ENCODE results near the gene ADGRG1.
A peak's percentile ranks its signal among the peaks of the same experiment; 100 is the strongest.

ADGRG1 gene

DNA sequence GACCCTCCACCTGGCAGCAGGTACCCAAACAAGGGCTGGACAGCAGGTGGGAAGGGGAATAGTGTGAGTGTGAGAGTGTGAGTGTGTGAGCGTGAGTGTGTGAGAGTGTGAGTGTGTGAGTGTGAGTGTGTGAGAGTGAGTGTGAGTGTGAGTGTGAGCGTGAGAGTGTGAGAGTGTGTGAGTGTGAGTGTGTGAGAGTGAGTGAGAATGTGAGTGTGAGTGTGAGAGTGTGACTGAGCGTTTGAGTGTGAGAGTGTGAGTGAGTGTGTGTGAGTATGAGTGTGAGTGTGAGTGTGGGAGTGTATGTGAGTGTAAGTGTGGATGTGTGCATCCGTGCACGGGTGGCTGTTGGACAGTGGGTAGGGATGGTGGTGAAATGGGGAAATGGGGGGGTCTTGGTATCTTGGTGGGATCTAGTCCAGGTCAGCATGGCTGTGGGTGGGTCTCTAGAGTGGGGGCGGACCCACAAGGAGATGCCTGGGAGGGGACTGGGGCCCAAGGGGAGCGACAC lies 408 bp downstream of the ADGRG1 start (continued):
- TF ChIP-seq ZBTB26 (tag by site-specific recombination; optimal IDR thresholded peaks at IDR 0.05) (no peak), ZNF571 (tag by site-specific recombination; IDR thresholded peaks at IDR 0.05) (no peak), HOXD13 (CRISPR knock-in tag; IDR thresholded peaks at IDR 0.05; ENCODE audit: borderline replicate concordance) (no peak), TRIM28 (IDR thresholded peaks at IDR 0.05; ENCODE audit: borderline replicate concordance, low read length) (no peak), ZNF16 (tag by site-specific recombination; IDR thresholded peaks at IDR 0.05; ENCODE audit: low read depth) (no peak), KLF10 (tag by site-specific recombination; IDR thresholded peaks at IDR 0.05) (no peak), ZNF548 (tag by site-specific recombination; IDR thresholded peaks at IDR 0.05) (peak; percentile 46; the same call in 1 of the 2 replicates), ZNF23 (tag by site-specific recombination; IDR thresholded peaks at IDR 0.05; ENCODE audit: borderline replicate concordance) (no peak), ZNF138 (tag by site-specific recombination; IDR thresholded peaks at IDR 0.05; ENCODE audit: borderline replicate concordance) (no peak), ZSCAN30 (tag by site-specific recombination; IDR thresholded peaks at IDR 0.05) (no peak), ZEB2 (tag by site-specific recombination; IDR thresholded peaks at IDR 0.05) (no peak), ZNF132 (tag by site-specific recombination; IDR thresholded peaks at IDR 0.05; ENCODE audit: borderline replicate concordance) (no peak), ZNF792 (tag by site-specific recombination; IDR thresholded peaks at IDR 0.05) (0 out of 2 replicates have a peak, but pooled peaks have one; percentile 45), ZNF621 (tag by site-specific recombination; IDR thresholded peaks at IDR 0.05) (no peak), ZNF514 (tag by site-specific recombination; IDR thresholded peaks at IDR 0.05) (peak; percentile 61; the same call in 1 of the 2 replicates), ZNF350 (tag by site-specific recombination; IDR thresholded peaks at IDR 0.05) (no peak), KLF16 (tag by site-specific recombination; IDR thresholded peaks at IDR 0.05) (no peak), AEBP2 (tag by site-specific recombination; IDR thresholded peaks at IDR 0.05; ENCODE audit: borderline replicate concordance) (no peak), ZSCAN18 (tag by site-specific recombination; IDR thresholded peaks at IDR 0.05) (no peak), ZNF747 (tag by site-specific recombination; IDR thresholded peaks at IDR 0.05) (peak; percentile 88), ZNF2 (tag by site-specific recombination; IDR thresholded peaks at IDR 0.05) (peak; percentile 80), ZBTB20 (tag by site-specific recombination; IDR thresholded peaks at IDR 0.05) (peak; percentile 46; the same call in 1 of the 2 replicates), HOXA7 (CRISPR knock-in tag; IDR thresholded peaks at IDR 0.05; ENCODE audit: borderline replicate concordance) (no peak), ZNF670 (tag by site-specific recombination; IDR thresholded peaks at IDR 0.05; ENCODE audit: low read depth) (no peak), ZNF585B (tag by site-specific recombination; IDR thresholded peaks at IDR 0.05) (no peak), ZNF292 (tag by site-specific recombination; IDR thresholded peaks at IDR 0.05; ENCODE audit: borderline replicate concordance, low read depth) (no peak), ZFP69B (tag by site-specific recombination; IDR thresholded peaks at IDR 0.05) (0 out of 2 replicates have a peak, but pooled peaks have one; percentile 21), ZNF426 (tag by site-specific recombination; IDR thresholded peaks at IDR 0.05) (no peak), ZNF48 (tag by site-specific recombination; IDR thresholded peaks at IDR 0.05) (no peak), ZNF24 (tag by site-specific recombination; IDR thresholded peaks at IDR 0.05) (no peak), IKZF3 (tag by site-specific recombination; IDR thresholded peaks at IDR 0.05) (no peak), ZNF211 (tag by site-specific recombination; IDR thresholded peaks at IDR 0.05; ENCODE audit: low read depth) (peak; percentile 54; the same call in 1 of the 2 replicates)
- TF ChIP-seq, protein P1, sequence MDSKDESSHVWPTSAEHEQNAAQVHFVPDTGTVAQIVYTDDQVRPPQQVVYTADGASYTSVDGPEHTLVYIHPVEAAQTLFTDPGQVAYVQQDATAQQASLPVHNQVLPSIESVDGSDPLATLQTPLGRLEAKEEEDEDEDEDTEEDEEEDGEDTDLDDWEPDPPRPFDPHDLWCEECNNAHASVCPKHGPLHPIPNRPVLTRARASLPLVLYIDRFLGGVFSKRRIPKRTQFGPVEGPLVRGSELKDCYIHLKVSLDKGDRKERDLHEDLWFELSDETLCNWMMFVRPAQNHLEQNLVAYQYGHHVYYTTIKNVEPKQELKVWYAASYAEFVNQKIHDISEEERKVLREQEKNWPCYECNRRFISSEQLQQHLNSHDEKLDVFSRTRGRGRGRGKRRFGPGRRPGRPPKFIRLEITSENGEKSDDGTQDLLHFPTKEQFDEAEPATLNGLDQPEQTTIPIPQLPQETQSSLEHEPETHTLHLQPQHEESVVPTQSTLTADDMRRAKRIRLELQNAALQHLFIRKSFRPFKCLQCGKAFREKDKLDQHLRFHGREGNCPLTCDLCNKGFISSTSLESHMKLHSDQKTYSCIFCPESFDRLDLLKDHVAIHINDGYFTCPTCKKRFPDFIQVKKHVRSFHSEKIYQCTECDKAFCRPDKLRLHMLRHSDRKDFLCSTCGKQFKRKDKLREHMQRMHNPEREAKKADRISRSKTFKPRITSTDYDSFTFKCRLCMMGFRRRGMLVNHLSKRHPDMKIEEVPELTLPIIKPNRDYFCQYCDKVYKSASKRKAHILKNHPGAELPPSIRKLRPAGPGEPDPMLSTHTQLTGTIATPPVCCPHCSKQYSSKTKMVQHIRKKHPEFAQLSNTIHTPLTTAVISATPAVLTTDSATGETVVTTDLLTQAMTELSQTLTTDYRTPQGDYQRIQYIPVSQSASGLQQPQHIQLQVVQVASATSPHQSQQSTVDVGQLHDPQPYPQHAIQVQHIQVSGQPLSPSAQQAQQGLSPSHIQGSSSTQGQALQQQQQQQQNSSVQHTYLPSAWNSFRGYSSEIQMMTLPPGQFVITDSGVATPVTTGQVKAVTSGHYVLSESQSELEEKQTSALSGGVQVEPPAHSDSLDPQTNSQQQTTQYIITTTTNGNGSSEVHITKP (tag by site-specific recombination; IDR thresholded peaks at IDR 0.05) = 0 out of 2 replicates have a peak, but pooled peaks have one; percentile 40
- TF ChIP-seq, protein P2, sequence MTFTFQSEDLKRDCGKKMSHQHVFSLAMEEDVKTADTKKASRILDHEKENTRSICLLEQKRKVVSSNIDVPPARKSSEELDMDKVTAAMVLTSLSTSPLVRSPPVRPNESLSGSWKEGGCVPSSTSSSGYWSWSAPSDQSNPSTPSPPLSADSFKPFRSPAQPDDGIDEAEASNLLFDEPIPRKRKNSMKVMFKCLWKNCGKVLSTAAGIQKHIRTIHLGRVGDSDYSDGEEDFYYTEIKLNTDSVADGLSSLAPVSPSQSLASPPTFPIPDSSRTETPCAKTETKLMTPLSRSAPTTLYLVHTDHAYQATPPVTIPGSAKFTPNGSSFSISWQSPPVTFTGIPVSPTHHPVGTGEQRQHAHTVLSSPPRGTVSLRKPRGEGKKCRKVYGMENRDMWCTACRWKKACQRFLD (tag by site-specific recombination; IDR thresholded peaks at IDR 0.05) = peak; percentile 38; the same call in 1 of the 2 replicates
